C4-2B (cell line): ENCODE data around the gene KRT12.

Experiments used
- H3K27ac ChIP-seq: fragments of 450-650 bp; 2 replicates; pipeline ENCODE4 v1.5.1; 2017
- CTCF ChIP-seq: fragments of 450-650 bp; conservative IDR thresholded peaks from 2 replicates; pipeline ENCODE4 v1.5.1; 2017; ENCODE audit warnings: mild to moderate bottlenecking
- ZFX ChIP-seq: fragments of 450-650 bp; IDR thresholded peaks from 2 replicates; pipeline ENCODE4 v1.6.1; 2017

KRT12 gene

GRCh38 chr17:40909755-40910154, 42.7 kb upstream of the KRT12 start:
- no peak overlapping the region for H3K27ac ChIP-seq
- TF ChIP-seq CTCF (no peak), ZFX (no peak)

GRCh38 chr17:40909351-40909750, 42.3 kb upstream of the KRT12 start:
- H3K27ac ChIP-seq = no peak overlapping the region
- no peak for TF ChIP-seq ZFX
- peak; percentile 89 for TF ChIP-seq CTCF

GRCh38 chr17:40906613-40907012, 39.6 kb upstream of the KRT12 start:
- no peak overlapping the region for H3K27ac ChIP-seq
- TF ChIP-seq ZFX (no peak), CTCF (no peak)

- TF ChIP-seq CTCF (no peak), ZFX (no peak)
- no peak overlapping the region; the same call in 1 of the 2 replicates for H3K27ac ChIP-seq
Observed at GRCh38 chr17:40905370-40905769, 38.3 kb upstream of the KRT12 start.

GRCh38 chr17:40903129-40903847, 36.3 kb upstream of the KRT12 start:
- TF ChIP-seq CTCF (no peak), ZFX (no peak)
- peak overlapping the region; percentile 76 for H3K27ac ChIP-seq

- H3K27ac ChIP-seq = peak overlapping the region; percentile 76
- TF ChIP-seq ZFX = no peak
- no peak for TF ChIP-seq CTCF
Observed at GRCh38 chr17:40902498-40902897, 35.5 kb upstream of the KRT12 start.

GRCh38 chr17:40901981-40902474, 35.0 kb upstream of the KRT12 start:
- TF ChIP-seq ZFX (no peak), CTCF (no peak)
- H3K27ac ChIP-seq = peak overlapping the region; percentile 76
